Measurements from ENCODE around the gene SUPT3H. TPM values are rescaled to one million over a fixed set of nuclear protein-coding genes. Genes with fewer than 3 reads are reported as not detected.
"Not testable (repeated sequence)": the region's sequence is repeated elsewhere in the genome, so short reads cannot be mapped to it uniquely, and the experiment has no call there.

Gene SUPT3H
- polyA plus RNA-seq, 3 donors = 21.6 to 23.8 (median 23.5) TPM

DNA sequence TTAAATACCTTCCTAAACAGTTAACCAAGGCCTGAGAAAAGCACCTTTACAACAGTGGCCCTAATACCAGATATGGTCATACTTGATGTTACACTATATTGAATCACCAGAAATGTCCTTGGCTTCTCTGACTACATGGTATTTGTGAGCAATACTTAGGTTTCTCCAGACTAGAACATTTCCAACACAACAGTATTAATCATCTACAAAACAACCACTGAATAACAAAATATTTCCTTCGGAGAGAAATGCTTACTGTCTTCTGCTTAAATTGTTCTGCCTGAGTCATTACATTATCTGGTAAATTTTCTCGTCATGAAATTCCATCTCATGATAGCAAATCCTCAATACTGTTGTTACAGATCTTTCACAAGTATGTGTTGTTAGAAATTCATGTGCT, 302.5 kb downstream of the SUPT3H start:
- no peak for DNase-seq (ENCODE audit: low read depth in 3 of 3, low spot score in 2 of 3)

DNA sequence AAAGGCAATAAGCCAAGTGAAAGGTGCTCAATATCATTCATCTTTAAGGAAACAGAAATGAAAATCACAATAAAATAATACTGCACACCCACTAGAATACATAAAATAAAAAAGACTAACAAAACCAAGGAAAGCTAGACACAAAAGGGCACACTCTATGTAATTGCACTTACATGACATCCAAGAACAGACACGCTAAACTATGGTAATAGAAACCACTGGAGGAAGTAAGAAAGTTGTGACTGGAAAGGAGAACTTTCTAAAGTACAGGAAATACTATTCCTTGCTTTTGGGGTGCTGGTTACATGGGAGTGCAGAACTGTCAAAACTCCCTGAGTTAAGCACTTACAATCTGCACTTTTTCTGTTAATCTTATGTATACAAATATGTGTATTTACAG, 303.3 kb downstream of the SUPT3H start:
- DNase-seq (ENCODE audit: low read depth in 3 of 3, low spot score in 2 of 3) = no peak

DNA sequence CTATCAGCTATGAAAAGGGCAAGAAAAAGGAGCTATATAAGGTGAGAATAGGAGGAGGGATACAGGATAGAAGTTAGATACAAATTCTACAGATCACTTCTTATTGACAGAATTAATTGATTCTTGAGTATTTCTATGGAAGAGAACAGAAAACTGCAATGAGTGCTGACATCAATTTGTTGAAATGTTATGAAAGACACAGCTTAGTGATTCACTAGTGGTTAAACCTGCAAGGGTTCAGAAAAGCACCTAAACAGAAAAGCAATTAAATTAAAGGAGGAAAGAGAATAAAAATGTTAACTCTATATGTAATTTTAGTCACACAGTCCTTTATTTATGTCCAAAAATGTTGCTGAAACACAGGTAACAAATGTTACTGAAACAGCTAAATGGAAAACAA, 304.0 kb downstream of the SUPT3H start:
- DNase-seq (ENCODE audit: low read depth in 3 of 3, low spot score in 2 of 3) = no peak

DNA sequence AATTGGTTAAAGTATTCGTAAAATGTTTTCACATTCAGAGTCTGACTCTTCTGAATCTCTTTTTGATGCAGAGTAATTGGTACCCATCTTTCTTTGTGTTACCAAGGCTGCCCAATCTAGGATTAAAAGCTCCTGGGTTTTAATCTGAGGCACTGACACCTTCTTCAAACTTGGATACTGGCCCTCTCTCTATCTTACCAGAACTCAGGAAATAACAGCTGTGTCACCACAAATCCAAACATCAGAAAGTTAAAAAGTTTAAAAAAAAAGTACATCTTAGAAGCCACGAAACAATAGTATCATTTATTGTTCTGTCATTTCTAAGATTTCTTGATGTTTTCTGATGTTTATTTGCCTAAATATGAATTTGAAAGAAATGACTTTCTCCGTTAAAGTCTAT, 305.1 kb downstream of the SUPT3H start:
- DNase-seq (ENCODE audit: low read depth in 3 of 3, low spot score in 2 of 3) = no peak

DNA sequence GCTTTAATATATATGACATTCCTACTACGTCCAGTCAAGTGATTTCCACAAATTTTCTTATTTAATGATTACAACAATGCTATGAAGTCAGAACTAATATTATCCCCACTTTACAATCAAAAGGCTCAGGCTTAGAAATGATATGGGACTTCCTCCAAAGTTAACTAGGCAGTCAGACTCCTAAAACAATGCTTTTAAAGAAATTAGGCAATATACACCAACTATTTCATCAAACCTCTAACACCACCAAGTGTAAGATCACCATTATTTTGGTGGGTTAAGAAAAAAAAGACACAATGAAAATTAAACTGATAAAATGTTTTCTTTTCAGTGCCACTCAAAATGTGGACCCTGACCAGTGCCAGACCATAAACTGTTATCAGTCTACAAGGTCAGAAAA, 305.7 kb downstream of the SUPT3H start:
- no peak for DNase-seq (ENCODE audit: low read depth in 3 of 3, low spot score in 2 of 3)

DNA sequence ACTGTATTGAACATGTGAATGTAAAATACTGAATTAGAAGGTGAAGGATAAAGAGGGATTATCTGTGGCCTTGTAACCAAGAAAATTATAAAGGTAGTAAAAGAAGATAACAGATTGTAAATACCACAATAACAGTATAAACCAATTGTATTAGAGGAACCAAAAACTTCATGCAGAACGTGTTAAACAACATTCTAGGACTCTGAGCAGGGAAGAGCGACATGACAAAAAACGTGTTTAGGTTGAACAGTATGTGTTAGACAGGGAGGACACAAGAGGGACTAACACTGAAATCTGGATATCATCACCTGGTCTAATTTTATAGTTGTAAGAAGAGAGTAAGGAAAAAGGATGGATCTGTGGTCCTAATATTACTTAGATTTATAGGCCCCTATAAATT, 308.6 kb downstream of the SUPT3H start:
- DNase-seq (ENCODE audit: low read depth in 3 of 3, low spot score in 2 of 3) = no peak

DNA sequence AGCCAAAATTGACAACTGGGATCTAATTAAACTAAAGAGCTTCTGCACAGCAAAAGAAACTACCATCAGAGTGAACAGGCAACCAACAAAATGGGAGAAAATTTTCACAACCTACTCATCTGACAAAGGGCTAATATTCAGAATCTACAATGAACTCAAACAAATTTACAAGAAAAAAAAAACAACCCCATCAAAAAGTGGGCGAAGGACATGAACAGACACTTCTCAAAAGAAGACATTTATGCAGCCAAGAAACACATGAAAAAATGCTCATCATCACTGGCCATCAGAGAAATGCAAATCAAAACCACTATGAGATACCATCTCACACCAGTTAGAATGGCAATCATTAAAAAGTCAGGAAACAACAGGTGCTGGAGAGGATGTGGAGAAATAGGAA, 310.3 kb downstream of the SUPT3H start:
- not testable (repeated sequence) for DNase-seq (ENCODE audit: low read depth in 3 of 3, low spot score in 2 of 3)

DNA sequence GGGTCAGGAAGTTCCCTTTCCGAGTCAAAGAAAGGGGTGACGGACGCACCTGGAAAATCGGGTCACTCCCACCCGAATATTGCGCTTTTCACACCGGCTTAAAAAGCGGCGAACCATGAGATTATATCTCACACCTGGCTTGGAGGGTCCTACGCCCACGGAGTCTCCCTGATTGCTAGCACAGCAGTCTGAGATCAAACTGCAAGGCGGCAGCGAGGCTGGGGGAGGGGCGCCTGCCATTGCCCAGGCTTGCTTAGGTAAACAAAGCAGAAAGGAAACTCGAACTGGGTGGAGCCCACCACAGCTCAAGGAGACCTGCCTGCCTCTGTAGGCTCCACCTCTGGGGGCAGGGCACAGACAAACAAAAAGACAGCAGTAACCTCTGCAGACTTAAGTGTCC, 315.1 kb downstream of the SUPT3H start:
- DNase-seq (ENCODE audit: low read depth in 3 of 3, low spot score in 2 of 3) = not testable (repeated sequence)

DNA sequence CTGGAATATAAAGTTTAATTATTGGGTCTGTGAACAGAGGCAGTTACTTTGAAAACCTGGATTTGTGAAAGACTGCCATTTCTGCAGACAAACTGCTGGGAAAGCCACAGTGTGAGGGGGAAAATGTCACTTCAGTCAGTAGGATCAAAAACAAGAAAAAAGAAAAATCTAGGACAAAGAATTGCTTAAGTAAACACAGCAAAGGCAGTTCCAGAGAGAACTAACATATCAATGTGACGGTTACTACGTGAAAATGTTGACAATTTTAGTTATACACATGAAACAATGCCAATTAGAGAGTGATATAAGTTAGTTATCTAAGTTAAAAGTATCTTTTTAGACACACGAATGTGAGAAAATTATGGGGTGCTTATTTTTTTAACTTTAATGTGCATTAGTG, 320.0 kb downstream of the SUPT3H start:
- DNase-seq (ENCODE audit: low read depth in 3 of 3, low spot score in 2 of 3) = peak in 1 of 3 donors; percentile 1

DNA sequence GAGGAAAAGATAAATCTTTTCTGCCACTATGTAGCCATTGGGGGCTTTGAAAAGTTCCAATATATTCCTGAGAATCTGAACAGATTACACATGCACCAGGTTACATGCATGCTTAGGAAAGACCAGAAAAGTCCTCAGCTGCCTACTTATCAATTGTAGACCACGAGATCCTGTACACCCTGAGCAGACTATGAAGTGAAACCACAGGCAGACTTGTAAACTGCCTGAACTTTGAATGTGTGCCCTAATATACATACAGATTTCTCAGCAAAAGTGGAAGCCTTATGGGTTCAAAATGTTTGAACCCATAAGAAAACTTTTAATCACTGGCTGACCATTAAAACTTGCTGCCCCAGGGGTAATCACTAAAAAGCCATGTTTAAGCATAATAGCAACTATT, 323.1 kb downstream of the SUPT3H start:
- DNase-seq (ENCODE audit: low read depth in 3 of 3, low spot score in 2 of 3) = no peak

DNA sequence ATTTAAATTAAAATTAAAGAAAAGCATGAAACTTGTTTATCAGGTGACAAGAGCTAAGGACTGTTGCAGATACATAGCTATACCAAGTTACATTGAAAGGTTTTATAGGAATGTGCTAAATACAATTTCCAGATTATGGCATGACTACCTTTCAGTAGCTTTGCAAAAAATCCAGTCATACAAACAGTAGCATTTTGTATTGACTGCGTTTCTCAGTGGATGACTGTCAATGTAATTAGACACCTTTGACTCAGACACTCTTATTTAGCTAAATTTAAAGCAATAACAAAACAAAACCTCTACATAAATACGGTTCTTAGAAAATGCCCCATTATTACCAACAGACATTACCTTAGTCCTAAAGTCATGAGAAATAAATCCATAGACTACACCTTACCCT, 325.4 kb downstream of the SUPT3H start:
- no peak for DNase-seq (ENCODE audit: low read depth in 3 of 3, low spot score in 2 of 3)

DNA sequence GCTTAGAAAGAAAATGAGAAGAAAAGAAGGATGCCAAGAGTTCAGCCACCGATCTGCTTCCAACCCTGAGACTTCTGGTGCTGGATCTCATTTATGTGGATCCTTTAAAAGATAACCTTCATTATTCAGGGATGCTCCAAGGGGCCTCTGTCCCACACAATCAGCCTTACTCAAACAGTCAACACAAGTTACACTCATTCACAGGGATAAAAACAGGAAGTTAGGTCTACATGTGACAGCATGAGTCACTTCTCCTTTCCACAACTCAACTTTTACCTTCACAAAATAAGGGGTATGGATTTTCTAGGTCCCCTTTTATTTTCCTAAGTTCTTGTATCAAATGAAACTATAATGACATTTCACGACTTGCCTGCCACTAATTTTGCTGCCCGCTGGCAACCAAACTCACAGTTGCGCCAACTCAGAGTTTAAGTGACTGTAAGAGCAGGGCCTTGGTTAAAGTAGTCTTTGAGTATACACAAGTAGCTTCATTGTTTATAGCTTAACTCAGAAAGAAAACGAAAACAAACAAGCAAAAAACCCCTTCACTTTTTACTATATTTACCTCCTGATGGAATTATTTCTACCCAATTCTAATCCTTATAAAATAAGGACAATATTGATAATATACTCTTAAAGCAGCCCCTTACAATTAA, 328.4 kb downstream of the SUPT3H start:
- no peak for DNase-seq (ENCODE audit: low read depth in 3 of 3, low spot score in 2 of 3)

DNA sequence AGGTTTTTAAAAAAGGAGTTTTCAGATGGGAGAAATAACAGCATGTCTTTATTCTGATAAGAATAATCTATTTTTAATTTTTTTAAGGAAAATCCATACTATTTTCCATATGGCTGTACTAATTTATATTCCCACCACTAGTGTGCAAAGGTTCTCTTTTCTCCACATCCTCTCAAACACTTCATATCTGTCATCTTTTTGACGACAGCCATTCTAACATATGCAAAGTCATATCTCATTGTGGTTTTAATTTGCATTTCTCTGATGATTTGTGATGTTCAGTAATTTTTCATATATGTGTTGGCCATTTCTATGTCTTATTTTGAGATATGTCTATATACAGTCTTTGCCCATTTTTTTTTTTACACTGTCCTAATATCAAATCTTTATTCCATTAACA, 330.2 kb downstream of the SUPT3H start:
- no peak for DNase-seq (ENCODE audit: low read depth in 3 of 3, low spot score in 2 of 3)

DNA sequence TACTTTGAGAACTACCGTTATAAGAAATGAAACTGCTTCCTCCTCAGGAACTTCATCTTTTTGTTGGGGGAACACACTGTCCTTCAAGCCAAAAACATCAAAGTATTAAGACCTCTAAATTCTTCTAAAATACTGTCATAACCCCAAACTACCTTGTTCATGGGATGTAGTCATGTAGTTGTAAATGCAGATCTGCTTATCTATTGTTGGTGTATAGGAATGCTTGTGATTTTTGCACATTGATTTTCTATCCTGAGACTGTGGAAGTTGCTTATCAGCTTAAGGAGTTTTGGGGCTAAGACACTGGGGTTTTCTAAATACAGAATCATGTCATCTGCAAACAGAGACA, 332.5 kb downstream of the SUPT3H start:
- DNase-seq (ENCODE audit: low read depth in 3 of 3, low spot score in 2 of 3) = no peak

DNA sequence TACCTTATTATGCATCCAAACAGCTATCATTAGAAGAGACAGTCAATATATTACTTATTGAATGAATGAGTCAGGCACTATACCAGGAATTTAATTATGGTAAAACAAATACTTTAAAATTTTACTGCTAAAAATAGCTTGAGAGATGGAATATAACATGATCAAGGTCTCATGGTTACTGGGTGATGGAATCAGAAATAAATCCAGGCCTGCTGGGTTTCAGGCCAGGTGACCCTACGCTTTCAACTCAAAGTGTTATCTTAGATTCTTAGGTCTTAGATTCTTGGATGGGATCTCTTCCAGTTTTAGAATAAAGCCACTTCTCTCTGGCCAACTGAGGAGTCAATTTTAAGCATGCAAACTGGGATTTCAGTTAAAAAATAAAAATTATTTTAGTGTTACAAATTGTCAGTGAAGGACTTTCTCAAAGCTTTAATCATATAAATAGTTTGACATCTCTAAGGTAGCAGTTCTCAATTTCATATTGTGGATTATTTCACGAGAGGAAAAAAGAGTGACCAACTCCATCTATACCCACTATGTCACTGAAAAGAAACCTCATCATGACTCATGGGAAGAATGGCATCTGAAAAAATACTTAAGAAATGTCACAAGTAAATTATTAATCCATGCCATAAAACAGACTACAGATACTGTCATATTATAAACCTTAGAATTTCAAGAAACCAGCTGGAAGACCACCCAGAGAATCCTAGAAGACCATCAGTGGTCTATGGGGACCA, 333.1 kb downstream of the SUPT3H start:
- DNase-seq (ENCODE audit: low read depth in 3 of 3, low spot score in 2 of 3) = no peak

DNA sequence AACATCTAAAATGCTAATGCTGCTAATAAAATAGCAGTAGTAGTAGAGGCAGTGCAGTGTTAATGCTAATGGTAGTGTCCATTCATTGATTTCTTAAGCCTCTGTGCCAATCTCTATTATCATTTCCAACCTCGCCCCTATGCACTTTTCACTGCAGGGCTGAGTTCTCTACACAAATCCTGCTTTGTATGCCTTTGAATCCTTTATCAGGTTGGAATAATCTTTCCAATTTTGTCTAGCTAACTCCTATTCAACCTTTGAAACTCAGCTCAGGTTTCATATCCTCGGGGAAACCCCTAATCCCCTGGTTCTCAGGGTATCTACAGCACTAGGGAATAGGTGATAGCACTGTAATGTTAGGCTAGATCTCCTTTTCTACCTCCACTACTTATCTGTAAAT, 333.6 kb downstream of the SUPT3H start:
- DNase-seq (ENCODE audit: low read depth in 3 of 3, low spot score in 2 of 3) = no peak

DNA sequence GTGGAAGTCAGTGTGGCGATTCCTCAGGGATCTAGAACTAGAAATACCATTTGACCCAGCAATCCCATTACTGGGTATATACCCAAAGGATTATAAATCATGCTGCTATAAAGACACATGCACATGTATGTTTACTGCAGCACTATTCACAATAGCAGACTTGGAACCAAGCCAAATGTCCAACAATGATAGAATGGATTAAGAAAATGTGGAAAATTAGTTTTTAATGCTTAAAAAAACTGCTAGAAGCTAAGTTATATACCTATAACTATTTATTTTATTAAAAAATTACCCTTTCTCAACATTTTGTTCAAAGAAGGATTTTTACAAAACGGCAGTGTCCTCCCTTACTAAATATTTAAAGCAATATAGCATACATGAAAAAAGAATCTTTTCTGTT, 335.1 kb downstream of the SUPT3H start:
- not testable (repeated sequence) for DNase-seq (ENCODE audit: low read depth in 3 of 3, low spot score in 2 of 3)

DNA sequence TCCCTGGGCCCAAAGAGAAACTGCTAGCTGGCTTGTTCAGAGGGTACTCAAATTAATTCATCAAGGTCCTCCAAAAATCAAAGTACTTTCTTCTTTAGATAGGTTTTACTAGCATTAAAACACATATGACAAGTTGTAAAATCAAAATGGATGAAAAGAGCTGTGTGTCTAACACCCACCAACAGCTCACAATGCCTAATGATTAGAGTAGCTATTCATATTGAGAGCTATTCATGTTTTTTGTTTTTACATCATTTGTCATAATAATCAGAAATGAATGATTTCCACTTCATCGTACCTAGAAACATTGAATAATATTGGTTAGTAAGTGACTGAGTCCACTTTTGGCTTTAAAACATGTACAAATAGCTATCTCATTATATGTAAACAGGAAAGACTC, 339.5 kb downstream of the SUPT3H start:
- no peak for DNase-seq (ENCODE audit: low read depth in 3 of 3, low spot score in 2 of 3)

DNA sequence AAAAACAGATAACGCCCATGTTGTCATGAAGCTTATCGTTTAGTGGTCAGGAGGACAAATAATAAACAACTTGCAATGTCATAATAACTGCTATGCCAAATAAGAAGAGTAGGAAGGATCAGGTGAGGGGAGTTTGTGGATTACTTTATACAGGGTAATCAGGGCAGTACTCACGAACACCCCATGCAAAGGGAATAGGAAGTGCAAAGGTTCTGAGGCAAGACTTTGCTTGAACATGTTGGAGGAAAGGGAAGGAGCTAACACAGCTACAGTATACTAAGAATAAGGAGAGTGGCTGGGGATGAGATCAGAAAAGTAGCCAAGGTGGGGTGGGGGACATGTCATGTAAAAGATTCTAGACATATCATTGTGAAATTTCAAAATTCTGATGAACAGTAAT, 341.6 kb downstream of the SUPT3H start:
- no peak for DNase-seq (ENCODE audit: low read depth in 3 of 3, low spot score in 2 of 3)

DNA sequence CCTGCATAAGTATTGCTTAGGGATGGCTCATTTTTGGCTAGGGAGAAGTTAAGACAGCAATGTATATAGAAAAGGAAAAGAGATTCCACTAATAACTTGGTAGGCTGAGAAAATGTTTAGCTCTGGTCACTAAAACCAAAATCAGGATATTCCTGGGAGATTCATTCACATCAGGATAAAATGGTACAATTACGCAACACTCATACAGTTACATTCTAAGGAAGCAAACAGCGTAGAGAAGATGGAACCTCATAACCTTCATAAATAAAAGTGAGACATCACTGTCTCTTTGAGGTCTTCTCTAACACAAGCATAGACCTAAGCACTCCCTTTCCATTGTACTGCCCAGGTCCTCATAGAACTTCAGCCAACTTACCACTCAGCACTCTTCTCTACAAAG, 345.3 kb downstream of the SUPT3H start:
- DNase-seq (ENCODE audit: low read depth in 3 of 3, low spot score in 2 of 3) = no peak

DNA sequence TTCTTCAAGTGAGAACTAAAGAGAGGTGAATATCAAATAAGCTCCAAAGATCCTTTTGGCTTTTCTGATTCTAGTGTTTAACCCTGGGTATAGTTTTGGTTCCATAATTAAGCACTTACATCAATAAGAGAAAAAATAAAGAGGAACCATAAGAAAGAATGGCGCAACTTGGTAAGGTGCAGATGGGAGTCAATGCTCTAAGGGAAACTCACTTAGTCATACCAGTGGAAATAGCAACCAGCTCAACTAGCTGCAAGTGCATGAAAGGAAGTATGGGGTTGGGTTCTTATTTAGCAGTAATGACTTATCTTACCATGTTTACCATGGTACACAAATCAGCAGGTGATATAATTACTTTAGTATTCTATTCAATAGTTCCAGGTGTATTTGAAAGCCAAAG, 346.1 kb downstream of the SUPT3H start:
- DNase-seq (ENCODE audit: low read depth in 3 of 3, low spot score in 2 of 3) = no peak

DNA sequence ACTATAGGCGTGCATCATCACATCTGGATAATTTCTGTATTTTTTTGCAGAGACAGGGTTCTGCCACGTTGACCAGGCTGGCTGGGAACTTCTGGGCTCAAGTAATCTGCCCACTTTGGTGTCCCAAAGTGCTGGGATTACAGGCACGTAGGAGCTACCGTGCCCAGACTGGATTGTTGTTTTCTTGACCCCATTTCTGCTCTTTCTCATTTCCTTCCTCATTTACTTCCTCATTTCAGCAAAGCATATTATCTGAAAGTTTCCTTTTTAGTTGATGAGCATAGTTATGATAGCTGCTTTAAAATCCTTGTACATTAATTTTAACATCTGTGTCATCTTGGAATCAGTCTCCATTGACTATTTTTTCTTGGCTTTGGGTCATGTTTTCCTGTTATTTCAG, 350.6 kb downstream of the SUPT3H start:
- no peak for DNase-seq (ENCODE audit: low read depth in 3 of 3, low spot score in 2 of 3)

Data from right renal cortex interstitium (tissue), 3 donors.